Coronary artery (tissue), 2 donors: ENCODE measurements around the gene ABCD4.

Experiments
- DNase-seq: peaks from one replicate; pipeline ENCODE4 v3.0.0-alpha.2; 2017; ENCODE audit warnings: low spot score
- H3K27ac ChIP-seq, 2 donors: fragments of 200-600 bp; sonication (generic); one replicate each; pipeline ENCODE4 v1.5.1; 2016 to 2019
- H3K4me3 ChIP-seq: fragments of 200-600 bp; sonication (generic); 2 replicates; pipeline ENCODE4 v1.5.1; 2016; ENCODE audit warnings: mild to moderate bottlenecking, moderate library complexity
- TF ChIP-seq, protein P1 (sequence below): fragments of 200-600 bp; sonication (generic); IDR thresholded peaks from one replicate; pipeline ENCODE4 v1.5.1; 2019; ENCODE audit warnings: antibody characterized with exemption

Gene ABCD4

DNA sequence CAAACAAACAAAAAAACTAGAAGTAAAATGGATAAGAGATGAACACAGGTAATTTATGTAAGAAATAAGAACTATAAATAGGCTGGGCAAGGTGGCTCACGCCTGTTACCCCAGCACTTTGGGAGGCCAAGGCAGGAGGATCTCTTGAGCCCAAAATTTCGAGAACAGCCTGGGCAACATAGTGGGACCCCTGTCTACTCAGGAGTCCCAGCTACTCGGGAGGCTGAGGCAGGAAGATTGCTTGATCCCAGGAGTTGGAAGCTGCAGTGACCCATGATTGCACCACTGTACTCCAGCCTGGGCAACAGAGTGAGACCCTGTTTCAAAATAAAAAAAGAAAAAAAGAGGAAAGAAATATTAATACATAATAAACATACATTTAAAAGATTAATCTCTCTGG is 22.7 kb upstream of the ABCD4 start:
- DNase-seq = no peak
- H3K27ac ChIP-seq = no peak overlapping the region
- TF ChIP-seq, protein P1, sequence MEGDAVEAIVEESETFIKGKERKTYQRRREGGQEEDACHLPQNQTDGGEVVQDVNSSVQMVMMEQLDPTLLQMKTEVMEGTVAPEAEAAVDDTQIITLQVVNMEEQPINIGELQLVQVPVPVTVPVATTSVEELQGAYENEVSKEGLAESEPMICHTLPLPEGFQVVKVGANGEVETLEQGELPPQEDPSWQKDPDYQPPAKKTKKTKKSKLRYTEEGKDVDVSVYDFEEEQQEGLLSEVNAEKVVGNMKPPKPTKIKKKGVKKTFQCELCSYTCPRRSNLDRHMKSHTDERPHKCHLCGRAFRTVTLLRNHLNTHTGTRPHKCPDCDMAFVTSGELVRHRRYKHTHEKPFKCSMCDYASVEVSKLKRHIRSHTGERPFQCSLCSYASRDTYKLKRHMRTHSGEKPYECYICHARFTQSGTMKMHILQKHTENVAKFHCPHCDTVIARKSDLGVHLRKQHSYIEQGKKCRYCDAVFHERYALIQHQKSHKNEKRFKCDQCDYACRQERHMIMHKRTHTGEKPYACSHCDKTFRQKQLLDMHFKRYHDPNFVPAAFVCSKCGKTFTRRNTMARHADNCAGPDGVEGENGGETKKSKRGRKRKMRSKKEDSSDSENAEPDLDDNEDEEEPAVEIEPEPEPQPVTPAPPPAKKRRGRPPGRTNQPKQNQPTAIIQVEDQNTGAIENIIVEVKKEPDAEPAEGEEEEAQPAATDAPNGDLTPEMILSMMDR = no peak

DNA sequence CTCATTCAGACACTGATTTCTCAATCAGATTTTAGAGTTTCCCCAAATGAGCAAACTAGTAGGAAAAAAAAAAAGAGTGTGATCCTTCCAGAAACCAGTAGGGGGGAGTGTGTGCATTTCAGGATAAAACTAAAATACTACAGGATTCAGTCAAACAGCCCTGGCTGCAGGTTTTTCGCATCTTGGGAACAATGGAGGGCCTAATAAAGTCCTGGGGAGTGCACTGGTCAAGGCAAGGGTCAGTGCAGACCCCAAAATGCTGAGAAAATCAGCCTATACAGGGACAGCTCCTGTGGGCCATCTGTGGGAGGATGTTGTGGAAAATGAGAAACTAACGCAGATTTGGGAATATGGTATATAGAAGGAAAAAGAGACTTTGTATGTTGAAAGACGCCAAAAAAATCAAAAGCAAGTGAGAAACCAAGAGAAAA is 22.2 kb upstream of the ABCD4 start:
- H3K4me3 ChIP-seq = no peak overlapping the region
- H3K27ac ChIP-seq = no peak overlapping the region
- DNase-seq = no peak
- TF ChIP-seq, protein P1 = no peak

More for the DNA sequence above, 22.7 kb upstream of the ABCD4 start:
- no peak overlapping the region for H3K4me3 ChIP-seq

DNA sequence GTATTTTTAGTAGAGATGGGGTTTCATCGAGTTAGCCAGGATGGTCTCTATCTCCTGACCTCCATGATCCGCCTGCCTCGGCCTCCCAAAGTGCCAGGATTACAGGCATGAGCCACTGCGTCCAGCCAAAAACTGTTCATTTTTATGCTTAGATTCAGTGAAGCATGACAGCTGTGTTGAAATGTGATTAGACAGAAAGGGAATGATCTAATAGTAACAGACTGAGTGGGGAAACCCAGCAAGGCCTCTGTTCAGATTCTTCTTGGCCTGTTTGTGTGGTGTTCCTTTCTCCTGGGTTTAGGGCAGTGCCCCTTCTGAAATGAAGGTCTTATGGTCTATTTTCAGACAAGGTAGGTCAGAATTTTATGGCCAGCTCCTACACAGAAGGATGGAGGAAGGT is 11.8 kb upstream of the ABCD4 start:
- Histone ChIP-seq H3K27ac (no peak overlapping the region), H3K4me3 (no peak overlapping the region)
- TF ChIP-seq, protein P1 = no peak
- DNase-seq = no peak

DNA sequence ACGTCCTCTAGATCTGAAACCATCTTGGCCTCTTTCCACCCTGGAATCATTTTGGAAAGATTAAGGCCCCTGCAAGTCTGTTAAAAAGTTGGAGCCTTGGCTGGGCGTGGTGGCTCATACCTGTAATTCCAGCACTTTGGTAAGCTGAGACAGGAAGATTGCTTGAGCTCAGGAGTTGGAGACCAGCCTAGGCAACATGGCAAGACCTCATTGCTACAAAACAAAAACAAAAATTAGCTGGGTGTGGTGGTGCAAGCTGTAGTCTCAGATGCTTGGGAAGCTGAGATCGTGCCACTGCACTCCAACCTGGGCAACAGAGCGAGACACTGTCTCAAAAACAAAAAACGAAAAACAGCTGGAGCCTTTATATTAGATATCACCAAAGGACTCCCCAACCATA is 10.9 kb upstream of the ABCD4 start:
- no peak overlapping the region for H3K4me3 ChIP-seq
- DNase-seq = no peak
- no peak overlapping the region for H3K27ac ChIP-seq
- TF ChIP-seq, protein P1 = no peak

DNA sequence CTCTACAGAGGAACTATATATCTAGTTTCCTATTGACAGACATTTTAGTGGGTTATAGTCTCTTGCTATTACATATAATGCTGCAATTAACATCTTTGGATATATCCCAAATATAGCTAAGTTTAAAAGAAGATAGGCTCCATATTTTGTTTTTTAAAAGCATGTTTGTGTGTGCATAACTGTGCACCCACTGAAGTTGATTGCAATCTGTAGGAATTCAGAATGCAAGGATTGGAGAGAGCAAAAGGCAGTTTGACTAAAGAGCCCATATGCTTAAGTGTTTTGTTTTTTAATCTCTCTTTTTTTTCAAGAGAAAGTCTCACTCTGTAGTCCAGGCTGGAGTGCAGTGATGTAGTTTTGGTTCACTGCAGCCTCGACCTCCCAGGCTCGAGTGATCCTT is 9.4 kb upstream of the ABCD4 start:
- Histone ChIP-seq H3K4me3 (no peak overlapping the region), H3K27ac (no peak overlapping the region)
- TF ChIP-seq, protein P1 = no peak
- no peak for DNase-seq

DNA sequence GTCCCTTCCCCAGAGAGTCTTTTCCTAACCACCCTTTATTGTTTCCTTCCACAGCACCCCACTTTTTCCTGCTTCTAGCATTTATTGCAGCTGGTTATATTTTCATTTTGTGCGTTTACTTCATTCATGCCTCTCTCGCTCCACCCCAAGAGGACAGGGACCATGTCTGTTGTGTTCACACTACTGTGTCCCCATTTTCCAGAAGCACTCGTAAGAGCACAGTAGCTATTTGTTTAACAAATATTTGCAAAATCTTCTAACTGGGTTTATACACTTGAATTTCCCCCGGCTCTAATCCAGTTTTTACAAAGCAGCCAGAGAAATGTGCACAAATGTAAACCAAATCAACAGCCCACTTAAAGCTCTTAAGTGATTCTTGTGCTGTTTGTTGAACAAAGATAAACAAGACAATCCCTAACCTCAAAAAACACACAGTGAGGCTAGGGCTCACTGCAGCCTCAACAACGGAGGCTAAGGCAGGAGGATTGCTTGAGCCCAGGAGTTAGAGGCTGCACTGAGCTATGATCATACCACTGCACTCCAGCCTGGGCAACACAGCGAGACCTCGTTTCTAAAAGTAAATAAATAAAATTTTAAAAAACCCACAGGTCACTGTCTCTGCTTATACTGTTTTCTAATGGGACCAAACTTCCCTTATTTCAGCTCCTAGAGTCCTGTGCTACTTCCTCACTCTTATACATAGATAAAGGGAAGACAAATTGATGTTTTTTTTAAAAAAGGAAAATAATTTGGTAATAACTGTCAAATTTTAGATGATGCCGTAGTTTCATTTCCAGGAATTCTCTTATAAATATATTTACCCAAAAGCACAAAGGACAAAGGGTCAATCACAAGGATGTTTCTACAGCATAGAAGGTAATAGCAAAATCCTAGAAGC is 6.6 kb upstream of the ABCD4 start:
- Histone ChIP-seq H3K27ac (no peak overlapping the region), H3K4me3 (no peak overlapping the region)
- DNase-seq = no peak
- TF ChIP-seq, protein P1 = no peak

DNA sequence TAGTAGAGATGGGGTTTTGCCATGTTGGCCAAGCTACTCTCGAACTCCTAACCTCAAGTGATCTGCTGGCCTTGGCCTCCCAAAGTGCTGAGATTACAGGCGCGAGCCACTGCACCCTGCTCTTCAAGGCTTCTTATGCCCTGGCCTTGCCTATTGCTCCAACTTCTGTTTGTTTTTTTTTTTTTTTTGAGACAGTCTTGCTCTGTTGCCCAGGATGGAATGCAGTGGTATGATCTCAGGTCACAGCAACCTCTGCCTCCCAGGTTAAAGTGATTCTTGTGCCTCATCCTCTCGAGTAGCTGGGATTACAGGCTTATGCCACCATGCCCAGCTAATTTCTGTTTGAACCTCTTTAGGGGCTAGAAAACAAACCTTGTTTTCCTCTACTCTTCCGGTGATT is 6.0 kb upstream of the ABCD4 start:
- TF ChIP-seq, protein P1 = no peak
- DNase-seq = no peak
- H3K4me3 ChIP-seq = no peak overlapping the region
- H3K27ac ChIP-seq = no peak overlapping the region
